GM19395 (cell line): Measurements from ENCODE around the gene FAM221B.

ENCODE experiments used
- ATAC-seq: cut with Tn5 transposase; IDR thresholded peaks from one replicate; pipeline ENCODE4 v1.9.1; 2021; ENCODE audit warnings: mild to moderate bottlenecking, moderate library complexity; ENCODE audit not compliant: unreplicated experiment

The FAM221B gene

GRCh38 chr9:35847792-35848572 lies 19.4 kb upstream of the FAM221B start:
- ATAC-seq: peak; percentile 93

GRCh38 chr9:35845824-35846771 lies 17.6 kb upstream of the FAM221B start:
- no peak for ATAC-seq

GRCh38 chr9:35844628-35845270 lies 16.2 kb upstream of the FAM221B start:
- no peak for ATAC-seq

- peak; percentile 72 for ATAC-seq
Observed at GRCh38 chr9:35842795-35843194, 14.3 kb upstream of the FAM221B start.

- no peak for ATAC-seq
Observed at GRCh38 chr9:35842020-35842745, 13.7 kb upstream of the FAM221B start.

- ATAC-seq: no peak
Observed at GRCh38 chr9:35841645-35841900, 13.0 kb upstream of the FAM221B start.

GRCh38 chr9:35840881-35841644 lies 12.5 kb upstream of the FAM221B start:
- no peak for ATAC-seq

- no peak for ATAC-seq
Observed at GRCh38 chr9:35839926-35840325, 11.4 kb upstream of the FAM221B start.

- no peak for ATAC-seq
Observed at GRCh38 chr9:35836595-35836994, 8.1 kb upstream of the FAM221B start.

- no peak for ATAC-seq
Observed at GRCh38 chr9:35835766-35836165, 7.2 kb upstream of the FAM221B start.

GRCh38 chr9:35835216-35835632 lies 6.7 kb upstream of the FAM221B start:
- no peak for ATAC-seq

GRCh38 chr9:35834260-35835215 lies 6.0 kb upstream of the FAM221B start:
- ATAC-seq: no peak

GRCh38 chr9:35832814-35833213 lies 4.3 kb upstream of the FAM221B start:
- no peak for ATAC-seq

GRCh38 chr9:35831040-35831439 lies 2.5 kb upstream of the FAM221B start:
- no peak for ATAC-seq

GRCh38 chr9:35829764-35830096 lies 1.2 kb upstream of the FAM221B start:
- no peak for ATAC-seq

GRCh38 chr9:35829084-35829763 lies 692 bp upstream of the FAM221B start, which contains the start of gene TMEM8B:
TSS of gene TMEM8B (plus strand) at chr9:35829228. CDS start at chr9:35829448, 220 bp downstream.
- ATAC-seq: peak; percentile 84

- ATAC-seq: no peak
Observed at GRCh38 chr9:35827486-35827885, 1.0 kb downstream of the FAM221B start.

- ATAC-seq: peak; percentile 61
Observed at GRCh38 chr9:35826071-35826701, 2.3 kb downstream of the FAM221B start.
